ENCODE data around the gene CAPZB.

DNA sequence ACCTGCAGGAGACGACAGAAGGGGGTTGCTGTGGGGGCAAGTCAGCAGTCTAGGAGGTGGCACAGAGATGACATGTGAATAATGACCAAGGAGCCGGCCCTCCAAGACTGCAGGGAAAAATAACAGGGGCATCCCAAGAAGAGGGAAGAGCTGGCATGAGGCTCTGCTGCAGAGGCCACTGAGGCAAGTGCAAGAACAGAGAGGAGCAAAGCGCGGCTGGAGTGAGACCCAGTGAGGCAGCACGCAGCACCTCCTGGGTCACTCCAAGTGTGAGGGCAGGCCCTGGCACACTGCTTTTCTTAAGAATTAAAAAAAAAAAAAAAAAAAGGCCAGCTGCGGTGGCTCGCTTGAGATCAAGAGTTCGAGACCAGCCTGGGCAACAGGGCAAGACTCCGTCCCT, 93.1 kb downstream of the CAPZB start:
- TF ChIP-seq, protein P1, sequence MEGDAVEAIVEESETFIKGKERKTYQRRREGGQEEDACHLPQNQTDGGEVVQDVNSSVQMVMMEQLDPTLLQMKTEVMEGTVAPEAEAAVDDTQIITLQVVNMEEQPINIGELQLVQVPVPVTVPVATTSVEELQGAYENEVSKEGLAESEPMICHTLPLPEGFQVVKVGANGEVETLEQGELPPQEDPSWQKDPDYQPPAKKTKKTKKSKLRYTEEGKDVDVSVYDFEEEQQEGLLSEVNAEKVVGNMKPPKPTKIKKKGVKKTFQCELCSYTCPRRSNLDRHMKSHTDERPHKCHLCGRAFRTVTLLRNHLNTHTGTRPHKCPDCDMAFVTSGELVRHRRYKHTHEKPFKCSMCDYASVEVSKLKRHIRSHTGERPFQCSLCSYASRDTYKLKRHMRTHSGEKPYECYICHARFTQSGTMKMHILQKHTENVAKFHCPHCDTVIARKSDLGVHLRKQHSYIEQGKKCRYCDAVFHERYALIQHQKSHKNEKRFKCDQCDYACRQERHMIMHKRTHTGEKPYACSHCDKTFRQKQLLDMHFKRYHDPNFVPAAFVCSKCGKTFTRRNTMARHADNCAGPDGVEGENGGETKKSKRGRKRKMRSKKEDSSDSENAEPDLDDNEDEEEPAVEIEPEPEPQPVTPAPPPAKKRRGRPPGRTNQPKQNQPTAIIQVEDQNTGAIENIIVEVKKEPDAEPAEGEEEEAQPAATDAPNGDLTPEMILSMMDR (IDR thresholded peaks at IDR 0.05), result no peak
- TF ChIP-seq POLR2A (IDR thresholded peaks at IDR 0.05), result no peak
